ENCODE results near the gene GALNT16.
"Not testable (repeated sequence)": the region's sequence is repeated elsewhere in the genome, so short reads cannot be mapped to it uniquely, and the experiment has no call there.

GALNT16 gene

DNA sequence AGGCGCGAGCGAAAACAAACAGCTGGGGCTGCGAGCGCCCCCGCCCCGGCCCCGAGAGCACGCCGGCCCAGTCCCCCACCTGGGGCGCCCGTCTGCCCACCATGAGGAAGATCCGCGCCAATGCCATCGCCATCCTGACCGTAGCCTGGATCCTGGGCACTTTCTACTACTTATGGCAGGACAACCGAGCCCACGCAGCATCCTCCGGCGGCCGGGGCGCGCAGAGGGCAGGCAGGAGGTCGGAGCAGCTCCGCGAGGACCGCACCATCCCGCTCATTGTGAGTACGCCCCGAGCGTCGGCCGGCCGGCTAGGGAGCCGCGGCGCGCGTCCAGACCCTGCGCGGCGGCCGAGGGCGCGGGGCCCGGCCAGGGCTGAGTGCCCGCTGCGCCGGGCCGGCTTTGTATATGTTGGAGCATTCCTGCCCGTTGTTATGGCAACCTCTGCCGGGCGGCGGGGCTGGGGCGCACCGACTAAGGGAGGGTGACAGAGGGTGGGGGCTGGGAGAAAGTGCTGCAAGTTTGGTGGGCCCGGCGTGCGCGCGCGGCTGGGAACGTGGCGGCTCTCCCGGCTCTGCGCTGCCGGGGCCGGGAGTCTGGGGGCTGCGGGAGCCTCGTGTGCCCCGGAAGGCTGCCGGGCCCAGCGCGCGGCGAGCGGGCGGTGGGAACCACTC is 367 bp downstream of the GALNT16 start:
- peak; percentile 62 to 86 (median 80) for DNase-seq

DNA sequence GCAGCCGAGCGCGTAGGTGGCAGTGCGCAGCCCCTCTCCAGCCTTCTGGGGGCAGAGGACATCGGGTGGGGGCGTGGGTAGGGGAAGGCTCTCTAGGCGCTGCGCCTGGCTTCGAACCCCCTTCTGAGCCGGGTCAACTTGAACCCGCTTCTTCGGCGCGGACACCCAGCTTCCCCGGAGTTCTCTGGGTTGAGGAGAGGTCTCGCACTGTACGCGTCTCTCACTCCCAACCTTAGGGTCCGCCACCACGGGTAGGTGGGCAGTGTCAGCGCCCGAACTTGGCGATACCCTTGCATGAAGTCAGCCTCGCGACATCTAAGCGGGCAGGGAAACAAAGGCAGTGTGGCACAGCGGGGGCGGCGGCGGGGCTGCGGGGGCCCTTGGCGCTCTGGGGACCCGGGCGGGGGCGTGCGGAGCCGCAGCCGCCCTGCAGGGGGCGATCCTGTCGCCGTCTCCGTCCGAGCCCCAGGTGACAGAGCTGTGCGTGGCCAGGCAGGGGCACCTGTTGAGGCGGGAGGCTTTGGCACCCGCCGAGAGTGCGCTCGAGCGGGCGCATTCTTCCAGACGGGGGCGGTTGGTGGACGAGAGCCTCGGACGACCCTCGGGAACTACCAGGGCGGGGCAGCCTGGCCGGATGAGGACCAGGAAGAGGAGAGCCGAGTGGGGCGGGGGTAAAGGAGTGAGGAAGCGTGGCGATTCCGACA is 1.1 kb downstream of the GALNT16 start:
- peak; percentile 66 to 71 (median 70) for DNase-seq

- DNase-seq: no peak
Measured at GRCh38 chr14:69261761-69262331, 1.9 kb downstream of the GALNT16 start.

- no peak for DNase-seq
Measured at GRCh38 chr14:69262516-69262915, 2.6 kb downstream of the GALNT16 start.

DNA sequence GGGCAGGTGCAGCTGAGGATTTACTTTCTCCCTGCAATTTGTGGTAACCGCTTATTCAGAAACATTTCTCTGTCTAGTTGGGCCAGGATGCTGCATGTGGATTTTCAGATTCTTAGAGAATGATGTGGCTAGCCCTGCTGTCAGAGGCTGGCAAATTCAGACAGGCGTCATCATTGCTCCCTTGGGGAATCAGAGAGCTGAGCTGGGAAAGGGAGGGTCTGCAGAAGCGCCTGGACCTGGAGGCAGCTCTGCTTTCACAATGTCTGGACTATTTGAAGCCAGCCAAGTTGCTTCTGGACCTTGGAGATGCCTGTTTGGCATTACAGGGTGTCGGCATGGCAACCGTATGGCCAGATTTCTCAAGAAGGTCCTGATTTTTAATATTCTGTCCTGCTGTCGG is 3.4 kb downstream of the GALNT16 start:
- DNase-seq: peak in 2 of 3 experiments; percentile 8 to 91

DNA sequence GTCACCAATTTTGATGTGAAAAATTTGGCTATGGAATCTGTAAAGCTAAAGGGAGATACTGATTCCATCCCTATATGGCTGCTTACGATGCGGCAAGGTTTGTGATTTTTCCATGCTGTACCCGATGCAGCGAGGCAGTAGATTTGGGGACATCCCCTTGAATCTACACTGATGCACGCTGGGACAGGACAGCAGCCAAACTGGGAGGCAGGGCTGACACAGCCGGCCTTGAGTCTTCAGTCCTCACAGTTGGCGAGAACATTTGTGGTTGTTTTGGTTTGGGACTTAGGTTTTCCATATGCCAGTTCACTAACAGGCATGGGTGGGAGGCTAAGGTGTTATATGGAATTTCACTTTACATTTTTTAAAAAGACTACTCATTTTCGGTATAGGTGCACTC is 3.8 kb downstream of the GALNT16 start:
- DNase-seq: no peak

- DNase-seq: no peak
Measured at GRCh38 chr14:69266572-69267345, 6.8 kb downstream of the GALNT16 start.

- no peak for DNase-seq
Measured at GRCh38 chr14:69267492-69267891, 7.5 kb downstream of the GALNT16 start.

DNA sequence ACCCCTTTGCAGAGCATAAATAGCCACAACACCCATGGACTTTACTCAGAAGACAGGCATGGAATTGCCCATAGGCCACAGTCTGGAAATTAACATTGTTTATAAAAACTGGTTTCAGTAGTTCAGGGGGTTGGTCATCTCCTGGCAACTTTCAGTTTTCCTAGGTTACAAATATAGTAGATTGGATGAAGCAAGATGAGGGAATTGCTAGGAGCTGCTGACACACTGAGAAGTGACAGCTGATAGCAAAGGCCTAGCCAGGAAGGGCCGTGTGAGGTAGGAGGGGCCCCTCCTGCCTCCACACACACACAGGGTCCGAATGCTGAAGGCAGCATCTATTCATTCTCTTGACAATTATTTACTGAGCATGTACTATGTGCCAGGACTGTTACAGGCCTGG is 8.3 kb downstream of the GALNT16 start:
- no peak for DNase-seq

DNA sequence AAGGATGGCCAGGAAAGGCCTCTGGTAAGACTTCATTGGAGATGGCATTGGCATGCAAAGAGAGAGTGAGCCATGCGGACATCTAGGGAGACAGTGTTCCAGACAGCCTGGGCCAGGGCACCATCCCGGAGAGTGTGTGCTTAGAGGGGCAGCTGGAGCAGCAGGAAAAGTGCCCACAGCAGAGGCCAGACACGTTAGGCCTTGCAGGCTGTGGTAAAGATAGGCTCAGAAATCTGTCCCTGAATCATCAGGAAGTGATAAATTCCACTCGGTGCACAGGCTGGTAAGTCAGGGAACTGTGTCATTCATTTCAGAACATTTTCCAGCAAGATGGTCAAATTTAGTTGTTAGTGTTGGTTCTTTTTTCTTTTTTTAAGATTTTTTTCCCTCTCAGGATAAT is 8.8 kb downstream of the GALNT16 start:
- no peak for DNase-seq

- DNase-seq: no peak
Measured at GRCh38 chr14:69269381-69269780, 9.4 kb downstream of the GALNT16 start.

- no peak for DNase-seq
Measured at GRCh38 chr14:69270097-69270496, 10.1 kb downstream of the GALNT16 start.

- no peak for DNase-seq
Measured at GRCh38 chr14:69270795-69271708, 11.1 kb downstream of the GALNT16 start.

- DNase-seq: no peak
Measured at GRCh38 chr14:69274321-69274720, 14.4 kb downstream of the GALNT16 start.

DNA sequence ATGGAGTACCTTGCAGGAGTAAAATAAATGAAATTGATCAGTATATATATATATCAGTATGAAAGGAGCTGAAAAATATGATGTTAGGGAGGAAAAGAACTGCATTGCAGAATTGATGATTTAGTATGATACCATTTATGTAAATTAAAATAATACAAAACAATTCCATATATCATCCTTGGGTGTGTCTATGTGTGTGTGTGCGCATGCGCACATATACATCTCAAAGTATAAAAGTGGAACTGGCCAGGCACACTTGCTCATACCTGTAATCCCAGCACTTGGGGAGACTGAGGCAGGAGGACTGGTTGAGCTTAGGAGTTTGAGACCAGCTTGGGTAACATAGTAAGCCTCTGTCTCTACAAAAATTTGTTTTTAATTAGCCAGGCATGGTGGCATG is 15.4 kb downstream of the GALNT16 start:
- DNase-seq: no peak

DNA sequence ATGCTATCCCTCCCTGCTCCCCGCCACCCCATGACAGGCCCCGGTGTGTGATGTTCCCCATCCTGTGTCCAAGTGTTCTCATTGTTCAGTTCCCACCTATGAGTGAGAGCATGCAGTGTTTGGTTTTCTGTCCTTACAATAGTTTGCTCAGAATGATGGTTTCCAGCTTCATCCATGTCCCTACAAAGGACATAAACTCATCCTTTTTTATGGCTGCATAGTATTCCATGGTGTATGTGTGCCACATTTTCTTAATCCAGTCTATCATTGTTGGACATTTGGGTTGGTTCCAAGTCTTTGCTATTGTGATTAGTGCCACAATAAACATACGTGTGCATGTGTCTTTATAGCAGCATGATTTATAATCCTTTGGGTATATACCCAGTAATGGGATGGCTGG is 17.4 kb downstream of the GALNT16 start:
- DNase-seq: not testable (repeated sequence)

DNA sequence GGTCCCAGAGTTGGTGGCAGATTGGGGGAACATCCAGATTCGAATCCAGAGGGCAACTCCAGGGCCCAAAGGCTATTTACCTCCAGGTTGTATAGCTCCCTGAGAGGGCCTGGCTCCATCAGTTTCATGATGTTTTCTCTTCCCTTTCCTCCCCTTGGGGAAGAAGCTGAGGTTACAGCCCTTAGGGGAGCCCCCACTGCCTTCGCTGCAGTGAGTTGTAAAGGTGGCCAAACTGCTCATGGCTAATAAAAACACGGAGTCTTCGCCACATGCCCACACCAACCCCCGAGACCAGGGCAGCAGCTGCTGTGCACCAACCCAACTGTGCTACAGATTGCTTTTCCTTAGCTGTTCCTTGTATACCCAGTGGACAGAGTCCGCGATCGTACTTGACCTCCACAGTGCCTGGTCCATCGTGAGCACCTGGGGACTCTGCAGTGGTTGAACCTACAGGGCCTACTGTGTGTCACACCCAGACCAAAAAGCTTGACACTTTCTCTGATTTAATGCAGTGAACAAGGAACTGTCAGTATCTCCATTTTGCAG is 20.9 kb downstream of the GALNT16 start:
- DNase-seq: no peak

DNA sequence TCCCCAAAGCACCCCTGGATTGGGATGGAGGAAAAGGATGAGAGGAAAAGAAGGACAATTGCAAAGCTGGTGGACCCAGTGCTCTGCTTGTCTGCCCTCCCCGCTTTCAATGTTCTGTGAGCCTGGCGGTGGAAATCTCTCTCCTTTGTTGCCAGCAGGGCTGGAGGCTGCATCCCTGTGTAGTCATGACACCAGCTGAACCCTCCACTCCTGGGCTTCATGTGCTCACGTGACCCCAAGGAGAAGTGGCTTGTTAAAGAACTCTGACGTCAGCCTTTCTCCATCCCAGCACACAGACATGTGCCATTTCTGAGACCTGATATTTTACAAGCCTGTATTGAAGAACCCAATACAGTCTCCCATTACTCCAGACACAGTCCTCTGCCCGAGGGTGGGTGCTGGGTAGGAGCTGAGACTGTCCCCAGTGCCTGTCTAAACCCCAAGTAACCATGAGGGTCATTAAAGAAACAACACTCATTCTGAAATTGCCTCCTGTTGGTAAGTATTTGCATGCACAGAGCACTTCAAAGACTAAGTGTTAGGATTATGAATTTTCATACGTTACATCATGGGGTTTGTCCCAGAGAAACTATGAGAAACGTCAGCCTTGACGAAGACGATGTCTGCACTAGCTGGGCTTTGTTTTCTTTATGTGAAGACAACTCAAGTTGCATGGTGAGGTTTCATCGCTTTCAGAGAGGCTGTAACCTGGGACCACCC is 21.7 kb downstream of the GALNT16 start:
- DNase-seq: peak; percentile 58 to 95 (median 83)

GRCh38 chr14:69282448-69282847 is 22.5 kb downstream of the GALNT16 start:
- no peak for DNase-seq

DNA sequence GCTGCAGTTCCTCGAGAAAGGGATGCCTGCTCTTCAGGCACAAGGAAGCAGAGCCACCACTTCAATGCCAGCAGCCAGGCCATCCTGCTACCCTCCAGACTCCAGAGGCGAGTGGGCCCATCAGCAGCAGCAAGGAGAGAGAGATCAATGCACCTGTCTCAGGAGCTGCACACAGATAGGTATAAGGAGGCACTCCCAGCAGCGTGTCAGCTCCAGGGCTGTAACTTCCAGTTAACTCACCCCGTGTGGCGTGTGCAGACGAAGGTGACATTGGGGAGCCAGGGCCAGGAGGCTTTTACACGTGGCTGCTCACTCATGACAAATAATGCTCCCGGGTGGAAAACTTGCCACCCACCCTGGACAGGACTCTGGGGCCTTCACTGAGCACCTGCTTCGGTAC is 24.2 kb downstream of the GALNT16 start:
- DNase-seq: no peak

DNA sequence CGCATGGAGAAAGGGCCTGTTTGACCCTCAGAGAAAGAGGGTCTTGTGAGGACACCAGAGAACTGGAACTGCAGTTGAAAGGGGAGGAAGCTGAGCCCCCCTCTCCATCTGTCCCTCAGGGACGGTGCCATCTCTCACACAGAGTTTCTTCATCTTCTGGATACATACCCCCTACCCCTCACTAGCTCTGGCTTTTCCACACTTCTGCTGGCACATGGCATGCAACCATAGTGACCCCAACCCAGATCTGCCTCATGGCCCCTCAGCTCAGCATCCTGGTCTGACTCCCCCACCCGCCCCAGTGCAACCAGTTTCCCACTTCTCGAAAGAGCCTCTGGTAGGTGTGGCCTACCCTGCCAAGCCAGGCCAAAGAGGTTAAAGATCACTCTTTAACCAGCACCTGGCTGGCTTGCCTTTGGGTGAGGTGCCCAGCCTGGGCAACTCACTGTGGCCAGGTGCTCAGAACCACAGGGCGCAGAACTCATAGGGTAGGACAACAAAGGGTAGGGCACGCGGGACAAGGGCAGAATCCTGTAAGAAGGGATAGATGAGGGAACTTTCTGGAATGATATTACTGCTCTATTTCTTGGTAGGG is 25.8 kb downstream of the GALNT16 start:
- DNase-seq: no peak
